ENCODE results near the gene SLC16A5. TPM values are rescaled to one million over a fixed set of nuclear protein-coding genes. Genes with fewer than 3 reads are reported as not detected.
"Not testable (repeated sequence)": the region's sequence is repeated elsewhere in the genome, so short reads cannot be mapped to it uniquely, and the experiment has no call there.

SLC16A5 gene
- total RNA-seq, 2 donors from 2014 or later: 4.6 TPM

DNA sequence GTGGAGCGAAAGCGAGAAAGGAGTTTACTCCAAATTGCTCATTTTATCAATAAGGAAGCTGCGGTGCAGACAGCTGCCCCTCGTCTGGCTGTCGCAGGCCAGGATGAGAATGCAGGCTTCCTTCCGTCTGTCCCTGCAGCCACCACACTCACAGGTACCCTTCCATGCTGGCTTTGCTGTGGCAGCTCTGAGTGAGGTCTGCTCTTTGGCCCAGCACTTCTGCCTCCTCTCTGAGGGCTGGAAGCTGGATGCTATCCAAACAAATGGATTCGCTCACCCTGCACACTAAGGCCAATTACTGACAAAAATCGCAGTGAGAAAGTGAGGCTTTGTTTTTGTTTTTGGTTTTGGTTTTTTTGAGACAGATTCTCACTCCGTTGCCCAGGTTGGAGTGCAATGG lies 29.0 kb downstream of the SLC16A5 start:
- H3K9me3 Mint-ChIP-seq: no peaks in the 10 kb centered on the region
- ATAC-seq: no peak

DNA sequence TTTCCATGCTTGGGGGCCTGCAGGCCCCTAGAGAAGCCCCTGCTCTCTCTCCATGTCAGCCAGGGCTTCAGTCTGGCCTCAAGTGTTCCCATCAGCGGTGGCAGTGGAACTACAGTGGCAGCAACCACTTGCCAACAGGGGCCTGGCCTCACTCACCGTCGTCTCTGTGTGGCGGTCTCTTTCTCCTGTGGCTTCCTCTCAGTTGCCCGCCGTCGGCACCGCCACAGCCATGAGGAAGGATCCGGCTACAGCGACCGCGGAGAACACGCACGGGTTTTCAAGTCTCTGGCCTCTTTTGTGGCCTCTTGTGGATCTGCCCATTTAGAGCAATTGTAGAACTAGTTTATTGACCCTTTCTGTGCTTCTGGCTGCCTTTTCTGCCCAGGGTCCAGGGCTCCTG lies 30.6 kb downstream of the SLC16A5 start:
- no peak for DNase-seq (ENCODE audit: low spot score)
- Mint-ChIP-seq H3K4me1 (ENCODE audit: low read depth in 2 of 2) (peaks cover 15 to 26% of the 10 kb centered on the region in 2 donors), H3K9me3 (no peaks in the 10 kb centered on the region), H3K27ac (peak overlapping the region in 1 of 2 donors; percentile 49), H3K4me3 (no peak overlapping the region), H3K27me3 (no peaks in the 10 kb centered on the region), H3K36me3 (no peaks in the 10 kb centered on the region)
- no peak for ATAC-seq

More for the DNA sequence above, 29.0 kb downstream of the SLC16A5 start:
- DNase-seq (ENCODE audit: low spot score): no peak
- H3K27me3 Mint-ChIP-seq: no peaks in the 10 kb centered on the region
- no peak overlapping the region for H3K4me3 Mint-ChIP-seq
- H3K27ac Mint-ChIP-seq: no peak overlapping the region
- H3K4me1 Mint-ChIP-seq (ENCODE audit: low read depth in 2 of 2): peaks cover 20 to 31% of the 10 kb centered on the region in 2 donors
- no peaks in the 10 kb centered on the region for H3K36me3 Mint-ChIP-seq

- H3K9me3 Mint-ChIP-seq: no peaks in the 10 kb centered on the region
- H3K27me3 Mint-ChIP-seq: no peaks in the 10 kb centered on the region
- DNase-seq (ENCODE audit: low spot score) (peak; percentile 77), ATAC-seq (peak; percentile 84 to 86)
- H3K4me3 Mint-ChIP-seq: peak overlapping the region; percentile 34
- peaks cover 21 to 29% of the 10 kb centered on the region in 2 donors for H3K4me1 Mint-ChIP-seq (ENCODE audit: low read depth in 2 of 2)
- peak overlapping the region; percentile 84 to 88 for H3K27ac Mint-ChIP-seq
- H3K36me3 Mint-ChIP-seq: no peaks in the 10 kb centered on the region
These were observed 36.5 kb downstream of the SLC16A5 start for GRCh38 chr17:75124041-75124818.

GRCh38 chr17:75124819-75125162 lies 37.0 kb downstream of the SLC16A5 start:
- no peaks in the 10 kb centered on the region for H3K27me3 Mint-ChIP-seq
- ATAC-seq (peak; percentile 31 to 33), DNase-seq (ENCODE audit: low spot score) (no peak)
- H3K4me1 Mint-ChIP-seq (ENCODE audit: low read depth in 2 of 2): peaks cover 24 to 29% of the 10 kb centered on the region in 2 donors
- H3K27ac Mint-ChIP-seq: peak overlapping the region; percentile 84 to 88
- H3K36me3 Mint-ChIP-seq: no peaks in the 10 kb centered on the region
- peak overlapping the region; percentile 34 for H3K4me3 Mint-ChIP-seq
- no peaks in the 10 kb centered on the region for H3K9me3 Mint-ChIP-seq

GRCh38 chr17:75125984-75126383 lies 38.2 kb downstream of the SLC16A5 start:
- DNase-seq (ENCODE audit: low spot score) (no peak), ATAC-seq (no peak)
- Mint-ChIP-seq H3K36me3 (peaks cover 4% of the 10 kb centered on the region), H3K27ac (peak overlapping the region; percentile 58 to 88), H3K9me3 (no peaks in the 10 kb centered on the region), H3K4me3 (no peak overlapping the region), H3K27me3 (no peaks in the 10 kb centered on the region), H3K4me1 (ENCODE audit: low read depth in 2 of 2) (peaks cover 31 to 33% of the 10 kb centered on the region in 2 donors)

DNA sequence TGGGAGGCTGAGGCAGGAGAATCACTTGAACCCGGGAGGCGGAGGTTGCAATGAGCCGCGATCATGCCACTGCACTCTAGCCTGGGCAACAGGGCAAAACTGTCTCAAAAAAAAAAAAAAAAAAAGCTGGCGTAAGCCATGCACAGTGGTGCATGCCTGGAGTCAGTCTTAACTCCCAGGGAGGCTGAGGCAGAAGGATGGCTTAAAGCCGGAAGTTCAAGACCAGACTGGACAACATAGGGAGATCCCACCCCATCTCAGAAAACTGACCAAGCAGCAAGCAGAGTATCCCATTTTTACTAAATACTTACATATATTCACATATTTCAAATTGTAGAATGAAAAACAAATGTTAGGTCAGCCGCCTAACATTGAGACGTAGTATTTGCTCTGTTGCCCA lies 39.2 kb downstream of the SLC16A5 start:
- Mint-ChIP-seq H3K27me3 (no peaks in the 10 kb centered on the region), H3K4me1 (ENCODE audit: low read depth in 2 of 2) (peaks cover 30 to 33% of the 10 kb centered on the region in 2 donors), H3K9me3 (no peaks in the 10 kb centered on the region), H3K4me3 (no peak overlapping the region), H3K27ac (no peak overlapping the region), H3K36me3 (peaks cover 4% of the 10 kb centered on the region)
- ATAC-seq: no peak
- DNase-seq (ENCODE audit: low spot score): no peak

GRCh38 chr17:75127936-75128335 lies 40.2 kb downstream of the SLC16A5 start:
- H3K4me3 Mint-ChIP-seq; H3K9me3 Mint-ChIP-seq; DNase-seq (ENCODE audit: low spot score); ATAC-seq; H3K27me3 Mint-ChIP-seq; H3K36me3 Mint-ChIP-seq: not testable (repeated sequence)
- Mint-ChIP-seq H3K4me1 (ENCODE audit: low read depth in 2 of 2) (peaks cover 33 to 34% of the 10 kb centered on the region in 2 donors), H3K27ac (peak overlapping the region in 1 of 2 donors; percentile 65)

GRCh38 chr17:75128694-75129505 lies 41.1 kb downstream of the SLC16A5 start:
- peaks cover 4% of the 10 kb centered on the region for H3K36me3 Mint-ChIP-seq
- H3K27ac Mint-ChIP-seq: peak overlapping the region in 1 of 2 donors; percentile 51
- H3K4me3 Mint-ChIP-seq: peak overlapping the region; percentile 65
- no peaks in the 10 kb centered on the region for H3K27me3 Mint-ChIP-seq
- peaks cover 32 to 33% of the 10 kb centered on the region in 2 donors for H3K4me1 Mint-ChIP-seq (ENCODE audit: low read depth in 2 of 2)
- DNase-seq (ENCODE audit: low spot score) (no peak), ATAC-seq (no peak)
- no peaks in the 10 kb centered on the region for H3K9me3 Mint-ChIP-seq

DNA sequence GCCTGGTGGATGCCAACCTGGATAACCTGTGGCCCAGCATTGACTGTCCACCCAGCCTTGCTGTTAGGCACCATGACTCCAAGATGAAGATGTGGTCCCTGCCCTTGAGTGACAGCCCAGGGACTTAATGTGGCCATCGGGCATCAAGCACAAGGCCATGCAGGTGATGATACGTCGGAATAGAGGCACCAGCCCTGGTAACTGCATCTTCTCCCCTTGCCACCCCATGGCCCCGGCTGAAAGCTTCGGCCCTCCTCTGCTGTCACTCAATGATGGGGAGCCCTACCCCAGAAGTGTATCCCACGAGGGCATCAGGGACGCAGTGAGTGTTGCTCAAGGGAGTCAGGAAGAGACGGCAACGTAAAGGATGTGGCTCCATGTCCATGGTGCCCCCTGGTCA lies 41.8 kb downstream of the SLC16A5 start:
- no peaks in the 10 kb centered on the region for H3K27me3 Mint-ChIP-seq
- no peak for ATAC-seq
- peak overlapping the region in 1 of 2 donors; percentile 51 for H3K27ac Mint-ChIP-seq
- DNase-seq (ENCODE audit: low spot score): no peak
- peaks cover 4% of the 10 kb centered on the region for H3K36me3 Mint-ChIP-seq
- H3K4me1 Mint-ChIP-seq (ENCODE audit: low read depth in 2 of 2): peaks cover 26% of the 10 kb centered on the region in 2 donors
- H3K9me3 Mint-ChIP-seq: no peaks in the 10 kb centered on the region
- H3K4me3 Mint-ChIP-seq: peak overlapping the region; percentile 65

- Mint-ChIP-seq H3K4me3 (peak overlapping the region; percentile 92), H3K27me3 (no peaks in the 10 kb centered on the region), H3K27ac (peak overlapping the region; percentile 84 to 90), H3K36me3 (peaks cover 4% of the 10 kb centered on the region), H3K4me1 (ENCODE audit: low read depth in 2 of 2) (peaks cover 20 to 22% of the 10 kb centered on the region in 2 donors), H3K9me3 (no peaks in the 10 kb centered on the region)
- DNase-seq (ENCODE audit: low spot score) (no peak), ATAC-seq (no peak)
These were observed 42.4 kb downstream of the SLC16A5 start for GRCh38 chr17:75130059-75130631.

DNA sequence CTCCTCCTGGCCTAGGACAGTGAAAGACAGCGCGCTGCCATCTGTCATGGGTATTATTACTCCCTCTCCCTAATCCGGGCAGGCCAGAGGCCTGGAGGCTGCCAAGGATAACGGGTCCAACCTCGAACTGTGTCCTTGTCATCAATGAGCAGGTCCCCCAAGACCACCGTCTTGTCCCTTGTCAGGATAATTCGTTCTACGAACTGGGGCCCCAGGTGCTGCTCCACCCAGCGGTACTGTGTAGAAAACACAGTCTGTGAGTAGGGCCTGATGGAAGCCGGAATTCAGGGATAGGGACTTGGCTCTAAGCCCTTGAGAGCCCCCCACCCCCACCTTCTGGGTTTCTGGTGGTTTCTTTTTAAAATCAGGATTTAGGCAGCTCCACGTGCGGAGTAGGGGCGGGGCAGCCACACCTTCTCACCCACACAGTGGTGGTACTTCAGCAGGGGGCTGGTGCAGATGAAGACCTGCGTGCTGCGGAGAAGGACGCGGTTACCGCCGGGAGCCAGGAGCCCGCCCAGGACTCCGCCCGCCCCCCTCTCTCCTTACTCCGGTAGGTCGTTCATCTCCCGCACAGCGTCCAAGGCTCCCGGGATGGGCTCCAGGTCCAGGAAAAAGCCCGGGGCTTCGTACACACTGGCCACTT lies 43.0 kb downstream of the SLC16A5 start:
- Mint-ChIP-seq H3K27ac (peak overlapping the region; percentile 84 to 90), H3K27me3 (no peaks in the 10 kb centered on the region), H3K4me1 (ENCODE audit: low read depth in 2 of 2) (peaks cover 18% of the 10 kb centered on the region in 2 donors), H3K4me3 (peak overlapping the region; percentile 92), H3K36me3 (peaks cover 4% of the 10 kb centered on the region), H3K9me3 (no peaks in the 10 kb centered on the region)
- ATAC-seq: peak; percentile 43 to 62
- DNase-seq (ENCODE audit: low spot score): no peak

DNA sequence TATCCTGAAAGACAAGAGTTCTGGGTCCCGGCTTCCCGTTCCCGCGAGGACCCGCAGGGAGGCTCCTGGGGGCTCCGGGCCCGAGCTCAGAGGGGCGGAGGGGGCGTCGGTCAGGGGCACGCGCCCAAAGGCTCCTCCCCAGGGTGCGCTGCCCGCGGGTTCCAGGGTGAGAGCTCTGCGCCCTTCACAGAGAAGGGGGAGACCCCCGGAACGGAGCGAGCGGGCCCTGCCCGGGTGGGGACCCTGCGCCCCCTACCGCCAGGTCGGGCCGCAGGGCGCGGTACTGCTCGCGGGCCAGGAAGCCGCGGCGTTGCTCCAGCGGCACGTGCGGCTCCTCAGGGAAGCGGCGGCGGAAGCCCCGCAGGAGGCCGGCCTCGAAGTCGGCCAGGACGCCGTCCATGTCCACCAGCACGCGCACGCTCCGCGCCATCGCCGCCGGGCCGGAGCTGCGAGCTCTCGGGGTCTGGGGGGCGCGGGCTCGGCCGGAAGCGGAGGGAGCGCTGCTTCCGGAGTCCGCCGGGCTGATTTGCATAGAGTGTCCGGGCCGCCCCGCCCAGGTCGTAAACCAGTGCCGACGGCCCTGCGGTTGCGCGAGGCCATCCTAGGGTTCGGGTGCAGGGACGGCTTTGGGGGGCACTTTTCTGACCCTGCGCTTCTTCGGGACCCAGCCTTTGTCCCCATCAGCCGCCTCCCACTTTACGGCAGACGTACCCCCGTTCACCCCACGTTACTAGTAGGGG lies 43.7 kb downstream of the SLC16A5 start, which contains the start of gene NT5C:
TSS of gene NT5C (minus strand) at position 465 of the 740 bp plus-strand sequence. CDS start at position 430, 35 bp downstream.
- peak; percentile 96 to 97 for ATAC-seq

More for the DNA sequence above, 43.7 kb downstream of the SLC16A5 start, which contains the start of gene NT5C:
- Mint-ChIP-seq H3K27me3 (no peaks in the 10 kb centered on the region), H3K36me3 (peaks cover 4% of the 10 kb centered on the region), H3K9me3 (no peaks in the 10 kb centered on the region), H3K4me3 (peak within 1 kb of the TSS; percentile 92), H3K27ac (peak within 1 kb of the TSS; percentile 84 to 90), H3K4me1 (ENCODE audit: low read depth in 2 of 2) (peaks cover 11 to 12% of the 10 kb centered on the region in 2 donors)
- peak; percentile 91 for DNase-seq (ENCODE audit: low spot score)
